ENCODE results near the gene MNX1.

The MNX1 gene

DNA sequence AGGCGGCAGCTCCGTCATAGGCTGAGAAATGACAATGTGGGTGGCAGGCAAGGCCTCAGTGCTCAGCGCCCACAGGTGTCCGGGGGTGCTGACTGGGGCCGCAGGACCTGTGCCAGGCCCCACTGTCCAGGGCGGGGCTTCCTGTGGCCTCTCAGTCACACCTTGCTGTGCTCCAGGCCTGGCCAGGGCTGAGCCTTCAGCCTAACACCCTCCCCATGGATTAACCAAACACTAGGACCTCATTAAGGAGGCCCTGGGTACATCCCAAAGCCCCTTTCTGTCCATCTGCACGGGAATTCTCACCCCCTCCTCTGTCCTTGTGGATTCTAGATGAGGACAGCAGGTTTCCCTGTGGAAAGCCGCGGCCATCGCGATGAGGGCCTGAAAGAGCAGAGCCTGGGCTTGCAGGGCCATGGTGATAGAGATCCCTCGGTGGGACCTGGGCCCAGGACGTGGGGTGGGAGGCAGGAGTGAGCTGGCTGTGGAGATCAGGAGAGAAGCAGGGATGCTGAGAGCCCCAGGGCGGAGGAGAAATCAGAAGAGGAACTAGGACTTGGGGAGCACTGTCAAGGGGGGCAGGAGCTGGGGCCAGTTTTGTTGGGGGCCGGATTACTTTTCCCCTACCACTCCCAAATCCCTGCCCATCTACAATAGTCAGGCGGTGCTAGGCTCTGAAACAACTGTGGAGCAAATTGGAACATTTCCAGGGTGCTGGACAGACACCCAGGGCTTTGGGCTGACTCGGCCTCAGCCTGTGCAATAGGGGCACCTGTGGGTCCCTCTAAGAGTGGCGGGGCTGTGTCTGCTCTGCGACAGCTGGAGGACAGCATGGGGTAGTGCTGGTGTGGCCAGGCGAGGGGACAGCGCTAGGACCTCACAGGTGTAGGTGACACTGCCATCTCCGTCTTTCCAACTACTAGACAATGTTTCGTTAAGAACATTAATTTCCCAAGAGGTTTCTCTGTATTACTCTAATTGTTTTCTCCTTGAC lies 23.3 kb upstream of the MNX1 start:
- DNase-seq (ENCODE audit: low read depth in 2 of 2, low spot score in 1 of 2), result no peak

DNA sequence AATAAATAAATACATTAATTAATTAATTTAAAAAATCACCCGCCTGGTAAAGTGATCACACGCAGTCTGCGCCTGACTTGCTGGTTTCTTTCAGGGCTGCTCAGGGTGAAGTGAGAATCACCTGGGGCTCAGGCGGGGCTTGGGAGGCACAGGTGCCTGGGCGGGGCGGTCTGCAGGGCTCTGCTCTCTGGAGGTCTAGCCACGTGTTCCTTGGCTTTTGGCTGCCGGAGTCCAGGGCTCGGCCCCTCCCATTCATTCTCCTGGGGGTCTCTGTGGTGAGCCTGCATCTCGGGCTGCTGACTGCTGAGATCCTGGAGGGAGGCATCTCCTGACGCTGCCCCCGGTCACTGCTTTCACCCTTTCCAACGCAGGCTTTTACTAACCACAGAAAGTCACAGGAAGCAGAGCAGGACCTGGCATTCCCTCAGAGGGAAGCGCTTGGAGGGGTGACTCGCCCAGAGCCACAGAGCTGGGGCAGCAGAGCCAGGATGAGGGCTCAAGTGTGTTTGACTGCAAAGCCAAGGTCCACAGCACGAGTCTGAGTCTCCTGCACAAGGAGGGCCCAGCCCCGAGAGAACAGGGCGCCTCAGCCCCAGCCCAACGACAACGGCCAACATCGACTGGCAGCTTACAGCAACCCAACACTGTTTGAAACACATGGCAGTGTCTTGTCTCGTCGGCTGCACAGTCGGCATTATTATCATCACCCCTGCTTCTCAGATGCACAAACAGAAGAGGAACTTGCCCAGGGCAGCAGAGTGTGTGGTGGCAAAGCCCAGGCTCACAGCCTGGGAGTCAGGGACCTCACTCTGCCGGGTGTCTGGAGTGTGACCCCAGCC lies 22.4 kb upstream of the MNX1 start:
- no peak for DNase-seq (ENCODE audit: low read depth in 2 of 2, low spot score in 1 of 2)

DNA sequence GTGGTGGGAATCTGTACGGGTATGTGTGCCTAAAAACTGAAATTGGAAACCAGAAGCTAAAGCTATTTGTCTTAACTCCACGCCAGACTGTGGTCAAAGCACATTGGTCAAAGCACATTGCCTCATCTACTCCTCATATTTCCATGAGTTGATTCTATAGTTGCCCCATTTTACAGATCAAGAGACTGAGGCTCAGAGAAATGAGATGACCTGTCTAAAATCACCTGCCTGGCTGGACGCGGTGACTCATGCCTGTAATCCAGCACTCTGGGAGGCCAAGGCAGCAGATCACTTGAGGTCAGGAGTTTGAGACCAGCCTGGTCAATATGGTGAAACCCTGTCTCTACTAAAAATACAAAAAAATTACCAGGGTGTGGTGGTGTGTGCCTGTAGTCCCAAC lies 21.7 kb upstream of the MNX1 start:
- DNase-seq (ENCODE audit: low read depth in 2 of 2, low spot score in 1 of 2), result no peak

DNA sequence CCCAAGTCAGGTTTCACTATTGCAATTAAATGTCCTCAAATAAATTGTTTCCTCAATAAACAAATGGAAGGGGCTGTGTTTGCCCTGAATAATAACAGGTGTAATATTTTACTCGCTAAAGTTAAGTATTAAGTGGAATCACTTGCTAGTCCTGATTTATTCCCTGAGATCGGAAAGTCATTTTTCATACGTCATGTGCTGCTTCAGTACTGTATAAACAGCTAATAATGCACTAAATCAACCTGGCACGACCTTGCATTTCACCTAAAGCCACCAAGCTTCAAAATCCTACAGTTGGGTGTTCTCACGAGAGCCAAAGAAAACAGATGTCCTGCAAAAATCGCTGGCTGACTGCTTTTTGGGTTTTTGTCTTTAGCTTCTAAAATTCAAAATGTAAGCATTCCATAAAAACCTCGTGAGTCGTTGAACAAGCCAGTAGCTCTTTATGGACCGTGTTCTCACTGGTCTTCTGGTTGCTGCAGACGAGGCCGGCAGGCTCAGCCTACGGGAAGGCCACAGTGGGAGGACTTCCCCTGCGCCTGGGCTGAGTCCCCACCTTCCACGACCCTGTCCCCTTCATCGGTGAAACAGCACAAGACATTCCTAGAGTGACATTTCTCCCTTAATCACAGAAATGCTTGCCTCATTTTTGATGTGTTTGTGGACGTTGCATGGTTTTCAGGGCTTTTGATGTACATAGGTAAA lies 17.9 kb upstream of the MNX1 start:
- DNase-seq (ENCODE audit: low read depth in 2 of 2, low spot score in 1 of 2), result no peak

DNA sequence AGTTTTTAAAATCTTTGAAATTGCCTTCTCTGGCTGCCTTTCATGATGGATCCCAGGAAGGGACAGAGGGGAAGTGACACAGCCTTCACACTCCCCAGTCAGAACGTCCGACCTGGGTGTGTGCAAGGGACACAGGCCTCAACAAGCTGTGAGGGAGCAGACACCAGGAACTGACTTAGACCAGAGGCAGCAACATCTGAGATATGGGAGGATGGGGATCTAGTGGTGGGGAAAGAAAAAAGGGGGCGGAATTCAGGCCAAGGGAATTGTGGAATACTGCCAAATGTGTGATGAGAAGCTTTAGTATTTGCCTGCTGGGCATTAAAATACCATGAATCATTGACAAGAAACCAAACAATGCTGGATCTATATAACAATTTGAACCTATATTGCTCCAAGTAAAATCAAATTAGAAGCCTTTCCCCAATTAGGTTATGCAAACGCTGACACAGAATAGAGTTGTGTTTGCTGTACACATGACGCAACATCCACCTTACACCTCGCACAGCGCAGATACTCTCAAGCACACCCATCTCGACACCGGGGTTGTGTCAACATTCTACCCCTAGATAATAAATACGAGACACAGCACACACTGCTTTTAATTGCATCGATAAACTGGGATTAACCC lies 17.2 kb upstream of the MNX1 start:
- DNase-seq (ENCODE audit: low read depth in 2 of 2, low spot score in 1 of 2), result no peak

DNA sequence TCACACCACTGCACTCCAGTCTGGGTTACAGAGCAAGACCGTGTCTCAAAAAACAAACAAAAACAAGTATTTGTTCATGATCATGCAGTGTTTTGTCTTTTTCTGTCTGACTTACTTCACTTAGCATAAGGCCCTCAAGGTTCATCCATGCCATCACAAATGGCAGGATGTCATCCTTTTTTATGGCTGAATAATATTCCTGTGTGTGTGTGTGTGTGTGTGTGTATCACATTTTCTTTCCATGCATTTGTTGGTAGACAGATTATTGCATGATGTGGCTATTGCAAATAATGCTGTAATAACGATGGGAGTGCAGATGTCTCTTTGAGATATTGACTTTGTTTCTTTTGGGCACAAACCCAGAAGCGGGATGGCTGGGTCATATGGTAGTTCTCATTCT lies 14.3 kb upstream of the MNX1 start:
- no peak for DNase-seq (ENCODE audit: low read depth in 2 of 2, low spot score in 1 of 2)

DNA sequence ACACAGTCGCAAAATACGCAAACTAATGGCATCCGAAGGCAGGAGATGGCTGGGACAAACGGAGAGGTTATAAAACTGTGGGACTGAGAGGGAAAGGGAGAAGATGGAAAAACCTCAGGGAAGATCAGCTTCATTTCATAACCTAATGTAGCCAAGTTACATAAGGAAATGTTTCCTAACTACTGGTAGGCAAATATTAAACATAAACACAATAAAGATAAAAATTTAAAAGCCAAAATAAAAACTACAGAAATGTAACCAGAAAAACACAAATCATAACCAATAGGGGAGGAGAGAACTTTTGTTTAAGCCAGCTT lies 13.1 kb upstream of the MNX1 start:
- DNase-seq (ENCODE audit: low read depth in 2 of 2, low spot score in 1 of 2), result no peak

DNA sequence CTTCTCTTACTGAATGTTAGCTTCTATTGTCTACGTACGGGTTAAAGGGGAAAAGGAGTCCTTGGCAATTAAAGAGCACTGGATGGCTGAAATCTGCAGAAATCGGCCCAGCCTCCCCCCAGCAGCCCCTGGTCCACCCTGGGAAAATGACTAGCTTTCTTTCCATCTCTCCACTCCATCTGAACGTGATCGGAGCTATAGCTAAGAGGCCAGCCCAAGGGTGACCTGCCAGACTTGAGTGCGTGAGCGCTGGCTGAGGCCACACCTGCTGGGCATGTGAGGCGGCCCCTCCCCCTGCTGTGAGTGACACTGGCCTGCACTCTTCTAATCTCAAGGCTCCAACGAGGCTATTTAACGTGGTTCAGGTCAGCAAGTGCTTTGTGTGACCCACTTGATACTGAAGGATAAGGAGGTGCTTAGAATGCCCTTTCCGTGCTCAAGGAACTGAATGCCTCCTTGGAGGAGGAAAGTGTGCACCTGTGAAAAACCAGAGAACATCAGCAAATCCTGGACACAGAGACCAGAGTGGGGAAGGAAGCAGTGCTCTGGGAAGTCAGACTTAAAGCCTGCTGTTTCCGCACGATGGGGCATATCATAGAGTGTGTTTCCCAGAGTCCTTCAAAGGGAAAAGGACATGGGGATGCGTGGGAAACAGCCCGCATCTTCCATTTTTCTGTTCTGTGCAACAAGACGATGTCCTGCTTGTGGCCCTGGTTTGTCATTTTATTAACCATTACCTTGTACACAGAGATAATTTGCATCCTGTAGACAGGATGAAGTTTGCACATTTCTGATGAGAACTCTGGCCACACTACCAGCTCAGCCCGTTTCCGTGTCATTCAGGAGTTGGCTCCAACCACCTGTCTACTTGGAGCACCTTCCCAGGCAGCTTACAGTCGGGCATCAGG lies 12.5 kb upstream of the MNX1 start:
- DNase-seq (ENCODE audit: low read depth in 2 of 2, low spot score in 1 of 2), result no peak

DNA sequence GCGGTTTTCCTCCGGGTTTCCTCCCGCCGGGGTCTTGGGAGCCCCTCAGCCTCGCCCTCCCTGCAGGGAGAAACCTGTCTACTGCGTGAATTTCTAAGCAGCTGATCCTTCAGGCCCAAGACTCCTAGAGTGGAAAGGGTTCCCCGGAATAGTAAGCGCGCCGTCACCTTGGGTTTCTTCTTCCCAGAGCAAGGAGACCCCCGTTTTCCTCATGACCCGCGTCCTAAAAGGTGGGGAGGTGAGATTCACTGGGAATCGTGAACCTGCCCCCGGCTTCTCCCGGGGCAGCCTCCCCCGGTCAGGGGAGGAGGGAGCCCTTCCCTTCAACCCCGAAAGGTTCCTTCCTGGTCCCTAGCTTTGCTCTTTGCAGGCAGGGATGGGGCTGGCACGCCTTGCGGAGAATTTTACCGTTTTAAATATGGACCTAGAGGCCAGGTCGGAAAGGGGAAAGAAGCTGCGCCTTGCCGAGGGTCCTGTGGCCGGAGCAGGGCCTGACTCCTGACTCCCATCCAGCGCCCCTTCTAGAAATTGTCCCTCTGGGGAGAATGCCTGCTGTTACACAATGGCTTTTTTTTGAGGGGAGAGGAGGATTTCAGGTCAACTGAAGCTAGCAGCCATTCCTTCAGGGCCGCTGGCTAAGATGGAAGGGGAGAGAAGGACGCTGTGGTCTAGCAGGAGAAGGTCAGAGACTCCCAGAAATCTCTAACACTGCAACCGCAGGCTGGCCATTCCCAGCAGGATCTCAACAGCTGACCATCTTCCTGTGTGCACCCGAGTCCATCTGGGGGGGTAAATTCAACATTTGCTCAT lies 11.6 kb upstream of the MNX1 start:
- DNase-seq (ENCODE audit: low read depth in 2 of 2, low spot score in 1 of 2), result no peak

DNA sequence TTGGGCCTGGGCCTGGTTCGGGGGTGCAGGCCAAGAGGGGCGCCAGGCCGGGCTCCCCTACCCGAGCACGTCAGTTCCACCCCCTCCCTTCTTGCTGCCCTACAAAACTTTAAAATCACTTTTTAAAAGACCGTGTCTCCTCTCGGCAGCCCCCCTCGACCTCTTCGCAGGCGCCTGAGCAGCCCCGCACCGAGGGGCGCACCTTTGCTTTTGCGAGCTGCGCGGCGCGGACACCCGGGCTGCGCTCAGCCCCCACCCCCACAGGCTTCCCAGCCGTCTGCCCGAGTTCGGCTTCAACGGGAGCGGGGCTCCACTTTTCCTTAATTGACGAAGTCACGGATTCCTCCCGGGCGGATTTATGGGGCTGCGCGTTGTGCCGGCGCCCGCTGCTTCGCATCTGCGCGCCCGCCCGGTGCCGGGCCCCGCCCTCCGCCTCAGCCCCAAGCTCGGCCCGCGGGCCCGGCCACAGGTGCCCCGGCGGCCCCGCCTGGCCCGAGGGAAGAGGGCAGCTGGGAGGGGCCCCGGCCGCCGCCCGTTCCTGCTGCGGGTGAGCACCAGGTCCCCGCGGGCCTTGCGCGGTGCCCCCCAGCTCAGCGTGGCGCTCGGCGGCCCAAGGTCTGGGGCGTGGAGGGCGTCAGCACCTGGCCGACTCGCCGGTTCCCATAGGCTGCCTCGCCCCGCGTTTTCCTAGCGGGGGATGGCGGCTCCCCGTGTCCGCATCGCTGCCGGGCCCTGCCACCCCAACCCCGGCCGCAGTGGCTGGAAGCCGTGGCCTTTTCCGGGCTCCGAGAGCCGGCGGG lies 10.8 kb upstream of the MNX1 start:
- DNase-seq (ENCODE audit: low read depth in 2 of 2, low spot score in 1 of 2), result no peak

DNA sequence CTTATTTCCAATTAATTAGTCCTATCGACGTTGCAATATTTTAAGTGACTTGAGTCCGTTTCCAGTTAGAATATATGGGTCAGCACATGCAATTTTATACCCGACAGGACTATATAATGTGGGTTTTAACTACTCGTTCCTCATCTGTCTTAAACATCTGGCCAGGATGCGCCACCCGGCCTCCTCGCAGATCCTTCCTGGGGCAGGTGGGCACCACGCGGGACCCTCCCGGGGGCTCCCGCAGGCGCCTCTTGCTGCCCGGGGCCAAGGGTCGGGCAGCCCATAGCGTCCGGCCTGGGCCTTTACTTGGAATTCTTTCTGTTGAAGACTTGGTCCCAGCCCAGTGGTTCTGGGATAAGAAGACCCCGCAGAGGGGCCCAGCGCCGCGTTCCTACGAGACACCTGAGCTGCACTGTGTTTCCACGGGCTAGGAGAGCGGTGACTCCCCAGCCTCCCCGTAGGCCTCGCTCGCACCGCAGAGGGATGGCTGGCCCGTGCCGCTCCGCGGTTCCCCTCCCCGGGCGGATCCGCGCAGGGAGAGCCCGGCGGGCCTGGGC lies 10.1 kb upstream of the MNX1 start:
- no peak for DNase-seq (ENCODE audit: low read depth in 2 of 2, low spot score in 1 of 2)

DNA sequence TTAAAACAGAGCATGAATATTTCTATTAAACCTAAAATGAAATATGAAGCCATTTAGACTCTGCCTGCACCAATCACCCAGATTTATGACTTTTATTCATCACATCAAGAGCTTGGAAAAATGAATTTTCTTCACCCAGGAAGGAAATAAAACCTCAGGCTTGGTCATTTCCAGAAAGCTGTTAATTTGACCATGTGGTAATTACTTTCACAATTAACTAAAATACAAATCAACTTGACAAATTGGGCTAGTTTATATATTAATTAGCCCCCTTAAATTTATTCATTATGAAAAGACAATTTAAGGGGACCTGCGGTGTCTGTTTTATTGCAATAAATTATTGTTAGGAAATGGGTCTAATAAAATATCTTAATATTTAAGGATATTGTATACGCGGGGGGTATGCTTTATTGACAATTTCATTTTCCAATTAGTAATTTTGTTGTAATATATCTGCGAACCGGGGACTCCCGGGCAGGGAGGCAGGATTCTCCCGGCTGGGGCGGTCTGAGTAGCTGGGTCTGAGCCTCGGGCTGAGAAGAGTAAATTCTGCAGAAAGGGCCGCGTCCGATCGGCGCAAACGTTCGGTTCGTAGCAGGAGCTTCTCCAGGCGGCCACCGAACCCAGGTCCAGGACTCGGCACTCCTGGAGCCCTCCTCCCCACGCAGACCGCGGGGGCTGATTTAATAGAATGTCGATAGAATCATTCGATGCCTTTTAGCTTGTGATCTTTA lies 9.4 kb upstream of the MNX1 start:
- DNase-seq (ENCODE audit: low read depth in 2 of 2, low spot score in 1 of 2), result no peak

DNA sequence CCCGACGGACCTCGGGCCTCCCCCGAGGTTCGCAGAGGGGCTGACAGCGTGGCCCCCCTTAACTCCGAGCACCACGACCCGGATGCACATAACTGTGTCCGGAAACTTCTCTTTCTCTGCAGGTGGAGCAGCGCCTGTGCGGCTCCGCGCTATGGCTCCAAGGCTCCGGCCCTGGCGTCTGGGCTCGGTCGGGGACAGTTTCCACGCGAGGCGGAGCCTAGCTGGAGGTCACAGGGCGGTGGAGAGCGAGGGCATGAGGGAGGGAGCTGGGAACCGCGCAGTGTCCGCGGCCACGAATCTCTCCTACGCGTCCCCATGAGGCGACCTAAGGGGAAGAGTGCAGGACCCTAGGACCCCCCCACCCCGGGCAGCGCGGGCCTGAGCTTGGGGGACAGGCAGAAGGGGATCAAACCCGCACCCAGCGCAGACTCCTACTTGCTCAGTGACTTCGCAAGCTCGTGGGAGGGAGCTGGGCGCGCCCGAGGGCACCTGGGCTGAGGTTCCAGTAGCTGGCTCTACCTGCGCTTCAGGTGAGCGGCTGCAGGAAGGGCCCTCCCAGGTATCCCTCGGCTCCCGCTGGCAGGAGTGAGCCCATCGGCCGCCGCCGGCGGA lies 8.6 kb upstream of the MNX1 start:
- no peak for DNase-seq (ENCODE audit: low read depth in 2 of 2, low spot score in 1 of 2)

DNA sequence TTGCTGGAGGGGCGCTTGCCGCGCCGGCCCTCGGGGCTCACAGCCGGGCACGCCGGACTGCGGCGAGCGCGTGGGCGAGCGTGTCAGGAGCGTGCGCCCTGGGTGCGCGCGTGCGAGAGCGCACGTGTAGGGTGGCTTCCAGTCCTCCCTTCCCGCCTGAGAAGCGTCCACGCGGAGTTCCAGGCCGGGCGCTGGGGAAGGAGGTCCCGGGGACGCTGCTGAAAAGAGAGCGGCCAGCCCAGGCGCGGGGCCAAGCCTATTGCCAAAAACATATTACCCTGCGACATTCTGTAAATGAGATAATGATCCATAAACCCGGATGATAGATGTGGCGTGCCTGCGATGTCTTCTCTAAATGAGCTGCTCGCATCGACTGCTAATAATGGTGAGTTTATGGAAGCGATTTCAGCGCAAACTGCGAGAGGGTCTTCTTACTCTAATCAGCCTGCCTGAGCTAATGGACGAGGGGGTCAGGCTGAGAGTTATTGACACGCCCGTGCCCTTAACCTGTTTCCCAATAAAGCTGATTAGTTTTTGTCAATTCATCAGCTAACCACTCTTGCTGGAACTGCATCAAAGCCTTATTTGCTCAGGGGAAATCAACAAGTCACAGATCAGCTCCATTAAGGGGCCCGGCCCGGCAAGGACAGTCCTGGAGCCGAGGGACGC lies 8.0 kb upstream of the MNX1 start:
- DNase-seq (ENCODE audit: low read depth in 2 of 2, low spot score in 1 of 2), result no peak

DNA sequence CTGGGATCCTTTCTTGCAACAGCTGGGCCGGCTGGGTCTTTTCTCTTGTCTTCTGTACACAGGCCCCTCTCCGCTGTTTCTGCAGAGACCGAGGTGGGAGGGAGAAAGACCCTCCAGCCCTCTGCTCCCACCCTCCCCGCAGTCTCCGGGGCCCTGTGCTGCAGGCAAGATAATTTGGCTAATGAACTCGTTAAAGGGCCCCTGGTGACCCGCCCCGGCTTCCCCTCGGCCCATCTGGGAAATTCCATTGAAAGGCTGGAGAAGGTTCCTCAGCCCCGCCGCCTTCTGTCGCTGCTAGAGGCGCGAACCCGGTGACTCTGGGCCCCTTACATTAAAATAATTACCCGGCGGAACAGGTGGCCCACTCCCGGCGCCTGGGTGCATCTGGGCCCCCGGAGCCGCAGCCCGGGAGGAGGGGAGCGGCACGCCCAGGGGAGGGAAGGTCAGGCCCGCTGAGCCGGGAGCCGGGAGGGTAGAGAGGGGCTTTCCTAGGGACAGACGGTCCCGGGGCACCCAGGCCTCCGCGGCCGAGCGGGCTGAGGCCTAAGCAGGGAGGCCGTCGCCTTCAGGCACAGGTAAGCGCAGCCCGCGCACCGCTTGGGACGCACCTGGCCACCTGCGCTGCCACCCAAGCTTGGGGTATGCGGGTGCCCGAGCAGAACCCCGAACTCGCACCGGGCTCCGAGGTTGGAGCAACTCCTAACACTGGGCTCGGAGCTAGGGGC lies 7.3 kb upstream of the MNX1 start:
- DNase-seq (ENCODE audit: low read depth in 2 of 2, low spot score in 1 of 2), result no peak

DNA sequence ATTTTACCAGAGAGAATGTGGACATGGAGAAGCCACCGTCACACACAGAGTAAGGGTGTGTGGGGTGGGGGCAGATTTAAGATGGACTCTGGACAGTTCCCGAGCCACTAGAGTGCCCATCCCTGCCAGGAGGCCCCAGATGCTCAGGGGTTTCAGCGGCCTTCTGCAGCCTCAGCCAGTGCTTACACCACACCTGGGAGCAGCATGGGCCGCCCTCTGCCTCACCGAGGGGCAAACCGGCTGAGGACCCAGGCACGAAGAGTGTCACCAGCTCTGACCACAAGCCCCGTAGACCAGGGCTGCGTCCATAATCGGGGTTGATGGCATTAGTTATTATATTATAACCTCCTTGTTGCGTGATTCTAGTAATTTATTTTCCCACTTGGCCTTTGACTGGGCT lies 6.7 kb upstream of the MNX1 start:
- no peak for DNase-seq (ENCODE audit: low read depth in 2 of 2, low spot score in 1 of 2)
